MCF 10A (cell line): ENCODE results near the gene CRTC2. TPM values are rescaled to one million over a fixed set of nuclear protein-coding genes. Genes with fewer than 3 reads are reported as not detected.

Experiments used
- BruUV-seq: library from RNA; stranded (reverse); fragments of 400-500 nt; replicated peaks from 2 replicates; lab custom pipeline; 2021; lab: Mats Ljungman, UMichigan
- CTCF ChIA-PET: fragments of 300-600 bp; sonication (Branson Sonifier 250); formaldehyde crosslinking; extraction: SDS; loops from one replicate; lab custom pipeline; 2021; ENCODE audit warnings: antibody characterized with exemption, inconsistent platforms; lab: Yijun Ruan, JAX
- POLR2A ChIA-PET: fragments of 300-600, 350-650 bp; sonication (Branson Sonifier 250); formaldehyde crosslinking; extraction: SDS; loops from one replicate; lab custom pipeline; 2020; ENCODE audit warnings: antibody characterized with exemption, inconsistent platforms; lab: Yijun Ruan, JAX
- DNase-seq: peaks from one replicate; pipeline ENCODE4 v3.0.0-alpha.2; 2018; ENCODE audit not compliant: unreplicated experiment
- H3K27ac Mint-ChIP-seq: one replicate; pipeline ENCODE4 v1.8.0; 2022; ENCODE audit warnings: mild to moderate bottlenecking, low read depth, mixed read lengths; ENCODE audit not compliant: unreplicated experiment
- H3K27me3 Mint-ChIP-seq: one replicate; pipeline ENCODE4 v1.8.0; 2022; ENCODE audit warnings: mixed read lengths; ENCODE audit not compliant: insufficient read depth, unreplicated experiment
- H3K36me3 Mint-ChIP-seq: one replicate; pipeline ENCODE4 v1.8.0; 2022; ENCODE audit warnings: mild to moderate bottlenecking, moderate library complexity, mixed read lengths; ENCODE audit not compliant: insufficient read depth, unreplicated experiment
- H3K4me1 Mint-ChIP-seq: one replicate; pipeline ENCODE4 v1.8.0; 2022; ENCODE audit warnings: mixed read lengths; ENCODE audit not compliant: insufficient read depth, unreplicated experiment
- H3K4me3 Mint-ChIP-seq: one replicate; pipeline ENCODE4 v1.8.0; 2022; ENCODE audit warnings: mild to moderate bottlenecking, moderate library complexity, mixed read lengths; ENCODE audit not compliant: unreplicated experiment
- H3K9me3 Mint-ChIP-seq: one replicate; pipeline ENCODE4 v1.8.0; 2022; ENCODE audit warnings: mixed read lengths; ENCODE audit not compliant: unreplicated experiment
- intact Hi-C: fragments of 100-400 bp; cut with micrococcal nuclease; formaldehyde crosslinking; loops from 2 replicates; pipeline ENCODE4 v1.14.1; 2022
- total RNA-seq: library from RNA; stranded (reverse); gene quantifications from 2 replicates; pipeline ENCODE4 v1.2.3, GENCODE V29; 2022
- TF ChIP-seq, protein P1 (sequence below): fragments of 200-600 bp; IDR thresholded peaks from one replicate; pipeline ENCODE4 v1.8.0; 2022; ENCODE audit warnings: antibody characterized with exemption, mild to moderate bottlenecking; ENCODE audit not compliant: unreplicated experiment

Gene CRTC2
- total RNA-seq, 1 experiment from 2014 or later: 47.0 TPM

DNA sequence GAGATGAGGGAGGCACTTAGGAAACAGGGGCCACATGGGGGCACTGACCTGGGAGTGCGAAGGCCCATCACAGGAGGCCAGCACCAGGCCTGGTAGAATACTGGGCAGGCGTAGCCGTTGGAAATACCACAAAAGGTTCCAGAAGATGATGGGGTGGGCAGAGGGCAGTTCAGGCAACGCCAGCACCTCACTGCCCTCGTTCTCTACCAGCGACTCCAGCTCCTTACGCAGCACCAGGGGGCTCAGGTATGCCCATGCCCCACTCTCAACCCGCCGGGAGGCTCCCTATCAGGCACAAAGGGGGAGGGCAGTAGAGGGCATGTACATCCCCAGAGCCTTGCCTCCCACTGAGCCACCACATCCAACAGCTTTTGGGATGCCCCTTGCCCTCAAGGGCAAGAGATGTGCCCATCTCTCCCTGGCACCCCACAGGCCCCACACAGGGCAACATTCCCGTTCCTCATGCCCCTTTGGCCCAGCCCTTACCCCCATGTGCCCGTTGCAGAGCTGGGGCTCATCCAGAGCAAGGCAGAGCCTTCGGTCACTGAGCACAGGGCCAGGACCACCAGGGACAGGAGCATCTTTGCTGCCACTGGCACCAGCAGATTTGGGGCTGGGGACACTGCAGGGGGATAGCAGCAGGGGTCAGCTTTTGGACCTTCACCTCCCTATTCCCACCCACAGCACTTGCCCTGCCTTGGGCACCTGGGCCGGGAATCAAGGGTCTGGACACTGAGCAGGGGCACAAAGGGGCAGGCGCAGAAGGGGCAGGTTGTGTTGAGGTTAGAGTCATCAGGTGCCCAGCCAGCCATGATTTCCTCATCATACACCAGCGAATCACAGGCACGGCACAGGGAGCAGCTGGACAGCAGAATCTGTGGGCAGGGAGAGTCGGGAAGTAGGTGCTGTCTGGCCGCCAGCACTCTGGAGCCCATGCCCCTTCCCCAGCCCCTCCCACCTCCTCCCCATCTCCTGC is 26.0 kb downstream of the CRTC2 start:
- DNase-seq: no peak
- Mint-ChIP-seq H3K36me3 (peaks cover 64% of the 10 kb centered on the region), H3K27ac (no peak overlapping the region), H3K9me3 (no peaks in the 10 kb centered on the region), H3K4me1 (no peaks in the 10 kb centered on the region), H3K27me3 (no peaks in the 10 kb centered on the region), H3K4me3 (no peak overlapping the region)
- intact Hi-C loops: no loop called here
- ChIA-PET POLR2A (interaction anchor here (0.7 kb wide), 1 partner anchor 28 kb away, joined by 3 read pairs; no protein-coding TSS in a partner anchor), CTCF (interaction anchor here (0.6 kb wide), 1 partner anchor 32 kb away, joined by 3 read pairs; no protein-coding TSS in a partner anchor)
- TF ChIP-seq, protein P1, sequence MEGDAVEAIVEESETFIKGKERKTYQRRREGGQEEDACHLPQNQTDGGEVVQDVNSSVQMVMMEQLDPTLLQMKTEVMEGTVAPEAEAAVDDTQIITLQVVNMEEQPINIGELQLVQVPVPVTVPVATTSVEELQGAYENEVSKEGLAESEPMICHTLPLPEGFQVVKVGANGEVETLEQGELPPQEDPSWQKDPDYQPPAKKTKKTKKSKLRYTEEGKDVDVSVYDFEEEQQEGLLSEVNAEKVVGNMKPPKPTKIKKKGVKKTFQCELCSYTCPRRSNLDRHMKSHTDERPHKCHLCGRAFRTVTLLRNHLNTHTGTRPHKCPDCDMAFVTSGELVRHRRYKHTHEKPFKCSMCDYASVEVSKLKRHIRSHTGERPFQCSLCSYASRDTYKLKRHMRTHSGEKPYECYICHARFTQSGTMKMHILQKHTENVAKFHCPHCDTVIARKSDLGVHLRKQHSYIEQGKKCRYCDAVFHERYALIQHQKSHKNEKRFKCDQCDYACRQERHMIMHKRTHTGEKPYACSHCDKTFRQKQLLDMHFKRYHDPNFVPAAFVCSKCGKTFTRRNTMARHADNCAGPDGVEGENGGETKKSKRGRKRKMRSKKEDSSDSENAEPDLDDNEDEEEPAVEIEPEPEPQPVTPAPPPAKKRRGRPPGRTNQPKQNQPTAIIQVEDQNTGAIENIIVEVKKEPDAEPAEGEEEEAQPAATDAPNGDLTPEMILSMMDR: no peak
- no TSS peak for BruUV-seq

DNA sequence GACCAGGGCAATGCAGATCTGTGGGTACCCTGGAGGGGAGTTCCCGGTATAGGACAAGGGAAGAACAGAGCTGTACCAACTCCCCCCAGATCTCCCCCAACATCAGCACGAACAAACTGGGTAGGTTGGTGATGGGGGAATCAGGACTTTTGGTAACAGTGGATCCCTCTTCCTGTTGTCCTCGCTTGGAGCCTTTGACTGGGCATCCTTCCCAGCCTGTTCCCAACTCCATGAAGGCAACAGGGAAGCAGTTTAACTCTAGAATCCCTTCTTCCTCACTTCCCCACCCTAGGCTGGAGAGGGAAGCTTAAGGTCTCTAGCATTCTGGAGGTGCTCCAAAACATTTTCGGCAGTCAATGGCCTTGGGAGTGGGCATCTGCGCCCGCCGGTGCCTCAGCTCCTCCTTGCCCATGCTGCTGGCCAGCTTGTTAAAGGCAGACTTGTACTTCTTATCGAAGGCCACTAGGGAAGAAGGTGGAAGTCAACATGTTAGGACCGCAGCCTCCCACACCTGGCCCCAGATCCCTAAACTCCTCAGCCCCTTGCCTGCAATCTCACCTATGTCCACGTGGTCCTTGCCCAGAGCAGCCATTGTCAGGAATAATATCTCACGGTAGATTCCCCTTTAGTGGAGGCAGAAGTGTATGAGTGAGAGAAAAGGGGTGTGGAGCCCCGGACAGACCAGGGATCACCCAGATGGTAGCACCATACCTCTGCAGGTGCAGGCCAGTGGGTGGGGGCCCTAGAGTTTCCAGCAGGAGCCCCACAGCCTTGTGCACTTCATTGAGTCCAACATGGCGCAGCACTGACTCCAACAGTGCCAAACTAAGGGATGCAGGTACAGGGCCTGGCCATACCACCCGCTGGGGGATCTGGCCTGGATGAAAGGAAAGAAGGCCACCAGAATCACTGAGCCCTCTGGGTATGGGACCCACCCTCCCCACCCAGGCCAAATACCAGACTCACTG is 28.1 kb downstream of the CRTC2 start:
- POLR2A ChIA-PET: interaction anchor here (0.8 to 3.7 kb wide), 3 partner anchors 9 to 16 kb away, joined by 3 to 9 read pairs (median 5); partner anchors contain the start of gene DENND4B
- TF ChIP-seq, protein P1: no peak
- CTCF ChIA-PET: interaction anchor here (0.5 to 1.8 kb wide), 5 partner anchors 9 to 56 kb away, joined by 3 to 9 read pairs (median 3); no protein-coding TSS in a partner anchor
- Mint-ChIP-seq H3K27me3 (no peaks in the 10 kb centered on the region), H3K9me3 (no peaks in the 10 kb centered on the region), H3K36me3 (peaks cover 52% of the 10 kb centered on the region), H3K4me1 (no peaks in the 10 kb centered on the region), H3K4me3 (no peak overlapping the region), H3K27ac (no peak overlapping the region)
- intact Hi-C loops: no loop called here
- no TSS peak for BruUV-seq
- no peak for DNase-seq

DNA sequence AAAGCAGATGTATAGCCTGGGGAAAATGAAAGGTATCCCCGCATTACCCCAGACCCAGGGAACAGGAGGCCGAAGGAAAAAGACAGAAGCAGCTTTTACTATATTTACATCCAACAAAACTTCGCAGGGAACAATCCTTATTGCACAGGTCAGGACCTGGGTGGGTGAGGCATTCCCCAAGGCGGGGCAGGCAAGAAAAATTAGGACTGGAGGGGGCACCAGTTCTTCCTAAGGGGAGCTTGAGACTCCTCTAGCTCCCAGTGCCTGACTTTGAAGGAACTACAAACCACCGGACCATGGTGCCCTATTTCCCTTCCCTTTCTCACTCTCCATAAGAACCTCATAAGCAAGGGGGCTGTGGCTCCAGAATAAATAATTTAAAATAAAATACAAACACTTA is 29.0 kb downstream of the CRTC2 start:
- CTCF ChIA-PET: interaction anchor here (1.0 to 1.8 kb wide), 4 partner anchors 10 to 57 kb away, joined by 3 to 9 read pairs (median 5); no protein-coding TSS in a partner anchor
- DNase-seq: no peak
- TF ChIP-seq, protein P1: no peak
- Mint-ChIP-seq H3K27me3 (no peaks in the 10 kb centered on the region), H3K9me3 (no peaks in the 10 kb centered on the region), H3K27ac (no peak overlapping the region), H3K4me3 (no peak overlapping the region), H3K36me3 (peaks cover 43% of the 10 kb centered on the region), H3K4me1 (no peaks in the 10 kb centered on the region)
- BruUV-seq: no TSS peak
- POLR2A ChIA-PET: interaction anchor here (1.2 to 3.7 kb wide), 3 partner anchors 10 to 29 kb away, joined by 3 to 9 read pairs (median 5); partner anchors contain the start of gene CRTC2
- intact Hi-C loops: no loop called here
